HCT116 (cell line): ENCODE data around the gene IQCN. TPM values are rescaled to one million over a fixed set of nuclear protein-coding genes. Genes with fewer than 3 reads are reported as not detected.

Experiments used
- ATAC-seq: fragments of 200-7000 bp; cut with Tn5 transposase; 2 replicates; pipeline ENCODE4 v1.9.1; 2020; ENCODE audit warnings: mild to moderate bottlenecking, moderate library complexity
- BruUV-seq: library from RNA; stranded (reverse); fragments of 400-500 nt; replicated peaks from 2 replicates; lab custom pipeline; 2021; lab: Mats Ljungman, UMichigan
- CTCF ChIA-PET: fragments of 300-600 bp; sonication (Branson Sonifier 250); formaldehyde crosslinking; loops from one replicate; lab custom pipeline; 2021; ENCODE audit warnings: antibody characterized with exemption; lab: Charles Lee
- POLR2A ChIA-PET: fragments of 300-600, 350-600 bp; sonication (Branson Sonifier 250); formaldehyde crosslinking; loops from one replicate; lab custom pipeline; 2021; ENCODE audit warnings: antibody characterized with exemption; lab: Charles Lee
- RAD21 ChIA-PET, 2 experiments: fragments of 300-600 bp; sonication (Branson Sonifier 250); formaldehyde crosslinking; loops; one replicate each; lab custom pipeline; 2023; ENCODE audit warnings: low total read pairs in 2 of 2; ENCODE audit not compliant: uncharacterized antibody in 2 of 2, unreplicated experiment in 2 of 2, low non-redundant PET in 1 of 2; lab: Charles Lee
- DNase-seq: peaks from one replicate; pipeline ENCODE4 v3.0.0-alpha.2; 2010; ENCODE audit warnings: low read depth, low spot score
- H2AFZ ChIP-seq: fragments of 200-600 bp; shearing (Covaris generic), sonication (generic); 2 replicates; pipeline ENCODE4 v1.6.1; 2017; ENCODE audit warnings: low read depth, mixed run types, mixed read lengths, antibody characterized with exemption, low read length; ENCODE audit not compliant: poor library complexity, severe bottlenecking
- H3K27ac ChIP-seq: 2 replicates; pipeline ENCODE4 v1.5.1; 2012; ENCODE audit warnings: low read depth, low read length
- H3K27me3 ChIP-seq: fragments of 200-600 bp; sonication (generic); 2 replicates; pipeline ENCODE4 v1.6.1; 2016; ENCODE audit warnings: mixed run types, low read length, mixed read lengths; ENCODE audit not compliant: insufficient read depth
- H3K36me3 ChIP-seq, 2 experiments: fragments of 200-500 bp in 1 of 2; fragments of 200-600 bp in 1 of 2; sonication (Bioruptor generic) in 1 of 2; sonication (generic) in 1 of 2; 2 replicates each; pipeline versions ENCODE4 v1.5.1 to v1.6.1; 2014 to 2016; ENCODE audit warnings: low read length in 2 of 2, inconsistent platforms in 1 of 2, mixed read lengths in 1 of 2, mixed run types in 1 of 2; ENCODE audit not compliant: insufficient read depth in 2 of 2, control insufficient read depth in 1 of 2
- H3K4me1 ChIP-seq, 2 experiments: fragments of 200-600 bp in 1 of 2; sonication (generic) in 1 of 2; 2 replicates each; pipeline versions ENCODE4 v1.5.1 to v1.6.1; 2012 to 2017; ENCODE audit warnings: low read length in 2 of 2, inconsistent platforms in 1 of 2, mild to moderate bottlenecking in 1 of 2, mixed read lengths in 1 of 2, mixed run types in 1 of 2, moderate library complexity in 1 of 2; ENCODE audit not compliant: insufficient read depth in 2 of 2, control insufficient read depth in 1 of 2
- H3K4me2 ChIP-seq: fragments of 200-600 bp; sonication (generic); 2 replicates; pipeline ENCODE4 v1.6.1; 2017; ENCODE audit warnings: mixed run types, low read length, mixed read lengths
- H3K4me3 ChIP-seq, 2 experiments: fragments of 200-600 bp in 1 of 2; sonication (generic) in 1 of 2; replicated peaks in 1 of 2; 2 replicates each; pipeline ENCODE4 v1.5.1; 2011 to 2016; ENCODE audit warnings: low read length in 2 of 2, control low read depth in 1 of 2, low read depth in 1 of 2, mild to moderate bottlenecking in 1 of 2, mixed read lengths in 1 of 2, mixed run types in 1 of 2
- H3K79me2 ChIP-seq: fragments of 200-600 bp; sonication (generic); 2 replicates; pipeline ENCODE4 v1.6.1; 2017; ENCODE audit warnings: mild to moderate bottlenecking, mixed run types, low read length, moderate library complexity, mixed read lengths; ENCODE audit not compliant: insufficient read depth
- H3K9ac ChIP-seq: fragments of 200-600 bp; sonication (generic); 2 replicates; pipeline ENCODE4 v1.6.1; 2016; ENCODE audit warnings: low read length, mixed read lengths
- H3K9me2 ChIP-seq: fragments of 200-600 bp; sonication (generic), shearing (Covaris generic); 2 replicates; pipeline ENCODE4 v1.6.1; 2017; ENCODE audit warnings: mixed run types, mild to moderate bottlenecking, moderate library complexity; ENCODE audit not compliant: insufficient read depth
- H3K9me3 ChIP-seq, 2 experiments: fragments of 200-500 bp in 1 of 2; fragments of 200-600 bp in 1 of 2; sonication (Bioruptor generic) in 1 of 2; sonication (generic) in 1 of 2; 2 replicates each; pipeline ENCODE4 v1.6.1; 2014 to 2017; ENCODE audit warnings: low read length in 2 of 2, mixed read lengths in 2 of 2, inconsistent platforms in 1 of 2, low read depth in 1 of 2, mild to moderate bottlenecking in 1 of 2, mixed run types in 1 of 2, moderate library complexity in 1 of 2; ENCODE audit not compliant: control insufficient read depth in 1 of 2, insufficient read depth in 1 of 2
- H4K20me1 ChIP-seq: fragments of 200-600 bp; sonication (generic), shearing (Covaris generic); 2 replicates; pipeline ENCODE4 v1.6.1; 2017; ENCODE audit warnings: mixed run types, mild to moderate bottlenecking, moderate library complexity; ENCODE audit not compliant: insufficient read depth
- CBX3 ChIP-seq: IDR thresholded peaks from 2 replicates; pipeline ENCODE4 v1.6.1; 2012; ENCODE audit warnings: low read depth
- RAD21 ChIP-seq: IDR thresholded peaks from 2 replicates; pipeline ENCODE4 v1.6.1; 2012; ENCODE audit warnings: low read depth, mild to moderate bottlenecking
- TCF7L2 ChIP-seq: IDR thresholded peaks from 2 replicates; pipeline ENCODE4 v1.7.0; 2011; ENCODE audit warnings: borderline replicate concordance, inconsistent platforms; ENCODE audit not compliant: insufficient read depth, insufficient read length; ENCODE audit errors: extremely low read depth
- intact Hi-C: fragments of 100-400 bp; cut with micrococcal nuclease; formaldehyde crosslinking; loops from 2 replicates; pipeline ENCODE4 v1.10.0; 2022
- total RNA-seq: library from RNA; stranded (reverse); gene quantifications from one replicate; pipeline ENCODE4 v1.2.1, GENCODE V29; 2021; ENCODE audit not compliant: unreplicated experiment
- TF ChIP-seq, protein P1 (sequence below), 3 experiments: fragments of 200-600 bp in 1 of 3; sonication (generic) in 1 of 3; IDR thresholded peaks in 2 of 3; conservative IDR thresholded peaks in 1 of 3; 2 replicates each; pipeline ENCODE4 v1.5.1; 2012 to 2017; ENCODE audit warnings: low read depth in 2 of 3, low read length in 2 of 3, antibody characterized with exemption in 1 of 3, borderline replicate concordance in 1 of 3, control low read depth in 1 of 3, mild to moderate bottlenecking in 1 of 3, mixed read lengths in 1 of 3, mixed run types in 1 of 3, moderate library complexity in 1 of 3; ENCODE audit not compliant: insufficient read depth in 1 of 3
- TF ChIP-seq, protein P2 (sequence below): IDR thresholded peaks from 2 replicates; pipeline ENCODE4 v1.6.1; 2012

Gene IQCN
- total RNA-seq, 1 experiment from 2014 or later, result 4.8 TPM

DNA sequence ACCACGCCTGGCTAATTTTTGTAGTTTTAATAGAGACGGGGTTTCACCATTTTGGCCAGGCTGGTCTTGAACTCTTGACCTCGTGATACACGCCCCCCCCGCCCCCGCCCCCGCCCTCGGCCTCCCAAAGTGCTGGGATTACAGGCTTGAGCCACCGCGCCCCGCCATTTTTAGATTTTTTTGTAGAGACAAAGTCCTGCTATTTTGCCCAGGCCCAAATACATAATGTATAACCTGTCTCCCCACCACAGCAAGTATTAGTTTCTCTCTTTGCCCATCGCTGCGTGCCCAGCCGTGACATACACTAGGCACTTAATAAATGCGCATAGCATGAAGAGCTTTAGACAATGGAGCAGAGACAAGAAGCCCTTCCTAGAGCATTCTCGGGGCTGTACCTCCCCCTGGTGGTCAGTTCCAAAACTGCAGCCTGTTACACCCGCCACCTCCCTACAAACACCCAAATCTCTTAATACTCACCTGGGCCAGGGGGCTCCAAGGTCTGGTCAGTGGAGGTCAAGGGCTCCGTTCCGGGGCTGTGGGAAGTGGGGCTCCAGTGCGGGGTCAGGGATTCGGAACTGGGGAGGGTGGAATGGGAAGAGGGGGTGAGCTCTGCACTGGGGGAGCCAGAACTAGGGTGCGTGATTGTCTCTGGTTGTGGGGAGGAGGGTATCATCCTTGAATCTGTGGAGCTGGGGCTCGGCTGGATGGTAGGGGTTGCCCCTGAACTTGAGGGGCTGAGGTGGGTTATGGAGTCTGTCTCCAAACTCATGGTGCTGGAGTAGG lies 22.5 kb downstream of the IQCN start:
- ChIA-PET RAD21 (interaction anchor here (0.6 to 2.0 kb wide), 7 partner anchors 28 to 157 kb away, joined by 3 to 11 read pairs (median 6); partner anchors contain the start of gene RAB3A (in 1 of the 2)), CTCF (interaction anchor here (0.5 to 7.0 kb wide), 15 partner anchors 21 to 313 kb away, joined by 3 to 106 read pairs (median 4); partner anchors contain the start of genes IQCN, LSM4, MPV17L2 and RAB3A), POLR2A (interaction anchor here (1.0 kb wide), 2 partner anchors 60 to 94 kb away, joined by 3 read pairs; no protein-coding TSS in a partner anchor)
- Histone ChIP-seq H3K4me3 (no peak overlapping the region), H3K9me2 (no peaks in the 10 kb centered on the region), H3K79me2 (no peaks in the 10 kb centered on the region), H3K9ac (no peak overlapping the region; the same call in 1 of the 2 replicates), H3K9me3 (no peaks in the 10 kb centered on the region), H3K27ac (no peak overlapping the region), H4K20me1 (no peaks in the 10 kb centered on the region), H2AFZ (peak overlapping the region; percentile 87), H3K27me3 (no peaks in the 10 kb centered on the region), H3K4me1 (peaks cover 0 to 28% of the 10 kb centered on the region in 2 experiments; a peak in 2 of 4 replicates), H3K4me2 (peak overlapping the region; percentile 65), H3K36me3 (no peaks in the 10 kb centered on the region)
- no TSS peak for BruUV-seq
- intact Hi-C loops, result loop anchor here (1.0 to 10.0 kb wide), 4 partner anchors 43 to 317 kb away; partner anchors contain the start of gene CCDC124
- ATAC-seq (peak; percentile 84), DNase-seq (peak; percentile 74)
- TF ChIP-seq, protein P1, sequence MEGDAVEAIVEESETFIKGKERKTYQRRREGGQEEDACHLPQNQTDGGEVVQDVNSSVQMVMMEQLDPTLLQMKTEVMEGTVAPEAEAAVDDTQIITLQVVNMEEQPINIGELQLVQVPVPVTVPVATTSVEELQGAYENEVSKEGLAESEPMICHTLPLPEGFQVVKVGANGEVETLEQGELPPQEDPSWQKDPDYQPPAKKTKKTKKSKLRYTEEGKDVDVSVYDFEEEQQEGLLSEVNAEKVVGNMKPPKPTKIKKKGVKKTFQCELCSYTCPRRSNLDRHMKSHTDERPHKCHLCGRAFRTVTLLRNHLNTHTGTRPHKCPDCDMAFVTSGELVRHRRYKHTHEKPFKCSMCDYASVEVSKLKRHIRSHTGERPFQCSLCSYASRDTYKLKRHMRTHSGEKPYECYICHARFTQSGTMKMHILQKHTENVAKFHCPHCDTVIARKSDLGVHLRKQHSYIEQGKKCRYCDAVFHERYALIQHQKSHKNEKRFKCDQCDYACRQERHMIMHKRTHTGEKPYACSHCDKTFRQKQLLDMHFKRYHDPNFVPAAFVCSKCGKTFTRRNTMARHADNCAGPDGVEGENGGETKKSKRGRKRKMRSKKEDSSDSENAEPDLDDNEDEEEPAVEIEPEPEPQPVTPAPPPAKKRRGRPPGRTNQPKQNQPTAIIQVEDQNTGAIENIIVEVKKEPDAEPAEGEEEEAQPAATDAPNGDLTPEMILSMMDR (IDR thresholded peaks at IDR 0.05 in 2 of 3, conservative IDR thresholded peaks at IDR 0.05 in 1 of 3; ENCODE audit: borderline replicate concordance in 1 of 3, insufficient read depth in 1 of 3, low read depth in 2 of 3, low read length in 2 of 3), result peak; percentile 91 to 99 (median 92)
- TF ChIP-seq RAD21 (peak; percentile 99), TCF7L2 (no peak), CBX3 (0 out of 2 replicates have a peak, but pooled peaks have one; percentile 41)
- TF ChIP-seq, protein P2, sequence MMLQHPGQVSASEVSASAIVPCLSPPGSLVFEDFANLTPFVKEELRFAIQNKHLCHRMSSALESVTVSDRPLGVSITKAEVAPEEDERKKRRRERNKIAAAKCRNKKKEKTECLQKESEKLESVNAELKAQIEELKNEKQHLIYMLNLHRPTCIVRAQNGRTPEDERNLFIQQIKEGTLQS, result no peak
